ENCODE results near the gene CPPED1.

The CPPED1 gene

DNA sequence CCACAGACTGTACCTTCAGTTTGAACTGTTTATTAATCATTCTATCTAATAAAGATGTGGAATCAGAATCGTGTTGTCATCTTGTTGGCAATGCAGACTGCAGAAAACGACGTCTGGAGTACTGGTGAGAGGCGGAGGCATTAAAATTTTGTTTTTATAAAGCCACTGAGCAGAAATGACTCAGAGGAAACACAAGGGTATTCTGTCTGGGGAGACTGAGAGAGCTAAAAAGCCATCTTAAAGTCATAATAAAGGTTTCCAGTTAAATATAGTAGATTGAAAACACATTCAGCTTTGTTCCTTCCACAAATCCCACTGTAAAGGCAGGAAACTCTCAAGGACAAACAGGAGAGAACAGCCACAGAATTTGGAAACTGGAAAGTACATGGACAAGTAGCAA, 74.2 kb downstream of the CPPED1 start:
- DNase-seq: no peak

DNA sequence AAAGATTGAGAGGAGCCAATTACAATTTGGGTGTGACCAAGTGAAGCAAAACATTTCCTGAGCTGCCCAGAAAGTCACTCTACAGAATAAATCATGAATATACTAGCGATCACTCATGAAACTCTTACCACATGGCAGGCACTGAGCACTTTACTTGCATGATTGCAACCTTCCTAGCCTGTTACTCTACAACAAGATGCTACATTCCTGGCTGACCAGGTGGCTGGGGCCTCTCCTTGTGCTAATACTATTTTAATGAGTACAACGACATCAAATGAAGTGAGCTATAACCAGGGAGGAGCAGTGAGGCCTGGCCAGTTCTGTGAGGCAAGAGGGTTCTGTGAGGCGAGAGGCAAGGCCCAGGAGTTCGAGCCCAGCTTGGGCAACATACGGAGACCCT, 75.2 kb downstream of the CPPED1 start:
- no peak for DNase-seq

DNA sequence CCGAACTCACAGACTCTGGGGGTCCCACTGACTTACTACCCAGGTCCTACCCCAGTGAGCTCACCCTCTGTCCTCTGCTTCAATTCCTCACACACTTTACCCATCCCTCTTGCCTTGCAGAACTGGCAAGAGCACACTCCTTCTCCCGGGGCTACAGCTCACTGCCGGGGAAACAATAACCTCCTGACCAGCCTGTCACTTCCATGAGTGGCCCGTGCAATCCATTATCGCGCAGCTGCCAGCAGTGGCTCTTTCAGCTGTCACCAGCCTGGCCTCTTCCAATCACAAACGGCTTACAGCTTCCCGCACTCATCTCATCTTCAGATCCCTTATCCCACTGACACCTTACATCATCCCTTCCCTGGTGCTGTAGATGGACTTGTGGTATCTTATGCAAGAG, 79.5 kb downstream of the CPPED1 start:
- DNase-seq: no peak

DNA sequence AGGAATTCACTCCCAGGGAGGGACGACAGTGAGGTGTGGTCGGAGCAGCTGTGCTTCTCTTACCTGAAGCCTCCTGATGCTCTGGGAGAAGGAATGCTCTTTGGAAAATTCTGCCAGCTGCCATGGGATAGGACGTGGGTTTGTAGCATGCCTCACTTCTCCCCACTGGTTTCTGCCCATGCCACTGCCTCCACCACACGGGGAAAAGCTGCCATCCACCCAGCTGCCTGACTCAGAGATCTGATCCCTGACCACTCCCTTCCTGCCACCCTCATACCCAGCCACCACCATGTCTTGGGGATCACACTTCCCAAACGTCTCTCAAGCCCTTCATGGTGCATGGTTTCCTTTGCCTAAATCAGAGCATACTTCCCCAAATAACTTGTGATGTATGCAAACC, 80.0 kb downstream of the CPPED1 start:
- no peak for DNase-seq

DNA sequence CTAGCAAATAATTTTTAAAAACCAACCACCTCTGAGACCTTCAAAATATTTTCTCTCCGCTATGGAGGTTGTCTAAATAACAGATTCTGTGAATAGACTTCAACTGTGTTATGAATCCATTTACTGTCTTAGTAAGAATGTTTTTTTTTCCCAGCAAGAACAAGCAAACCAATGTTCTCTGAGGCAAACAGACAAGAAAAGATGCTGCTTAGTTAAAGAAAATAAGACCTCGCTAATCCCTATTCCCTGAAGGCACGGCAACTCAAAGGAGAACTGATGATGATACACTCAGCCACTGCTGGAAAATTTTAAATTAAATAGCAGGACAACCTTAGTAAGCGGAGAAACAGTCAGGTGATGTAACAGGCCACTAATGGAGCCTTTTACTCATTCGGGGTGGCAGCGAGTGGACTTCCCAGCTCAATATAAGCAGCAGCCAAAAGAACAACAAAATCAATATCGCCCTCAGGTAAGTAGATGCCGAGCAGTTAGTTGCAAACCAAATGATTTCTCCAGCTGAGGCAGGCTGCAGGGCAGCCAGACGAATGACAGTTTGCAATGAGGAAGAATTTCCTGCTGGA, 81.8 kb downstream of the CPPED1 start:
- peak; percentile 4 for DNase-seq

DNA sequence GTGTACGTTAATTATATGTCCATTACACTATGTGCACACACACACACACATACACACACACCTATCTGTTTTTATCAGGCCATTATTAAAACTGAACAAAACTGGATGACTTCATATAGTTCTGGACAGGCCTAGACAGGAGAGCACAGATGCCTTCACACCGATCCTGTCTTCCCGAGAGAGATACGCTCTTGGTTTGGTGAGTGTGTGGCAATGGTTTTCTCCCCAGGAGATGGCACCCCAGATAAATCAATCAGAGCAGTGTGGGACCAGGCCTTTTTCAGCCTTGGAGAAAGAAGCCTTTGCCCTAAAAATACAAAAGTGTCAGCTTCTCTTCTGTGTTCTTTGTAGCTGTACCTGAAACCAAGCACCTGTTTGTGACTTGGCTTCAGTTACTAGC, 83.7 kb downstream of the CPPED1 start:
- DNase-seq: no peak

DNA sequence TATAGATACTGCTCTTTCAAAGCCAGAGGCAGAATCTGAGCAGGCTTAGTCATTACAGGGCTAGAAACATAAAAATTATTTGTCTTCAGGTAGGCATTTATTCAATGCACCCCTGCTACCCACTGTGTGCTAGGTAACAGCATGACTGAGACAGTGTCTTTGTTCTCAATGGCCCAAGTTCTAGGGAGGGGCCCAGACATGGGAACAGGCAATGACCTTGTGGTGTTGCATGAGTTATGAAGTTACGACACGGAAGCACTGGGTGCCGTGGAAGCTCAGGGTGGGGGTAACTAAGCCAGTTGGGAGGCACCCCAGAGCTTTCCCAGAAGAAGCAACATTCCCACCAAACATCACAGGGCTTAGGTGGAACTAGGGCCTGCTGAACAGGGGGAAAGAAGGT, 87.0 kb downstream of the CPPED1 start:
- DNase-seq: no peak

DNA sequence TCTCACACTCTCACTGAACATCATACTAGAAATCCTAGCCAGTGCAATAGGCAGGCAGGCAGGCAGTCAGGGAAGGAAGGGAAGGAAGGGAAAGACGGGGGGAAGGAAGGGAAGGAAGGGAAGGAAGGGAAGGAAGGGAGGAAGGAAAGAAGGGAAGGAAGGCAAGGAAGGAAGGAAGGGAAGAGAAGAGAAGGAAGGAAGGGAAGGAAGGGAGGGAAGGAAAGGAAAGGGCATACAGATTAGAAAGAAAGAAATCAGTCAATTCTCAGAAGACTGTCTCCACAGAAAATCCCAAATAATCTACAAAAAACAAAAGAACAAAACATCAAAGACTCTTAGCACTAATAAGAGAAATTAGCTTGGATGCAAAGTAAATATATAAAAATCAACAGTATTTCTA, 93.9 kb downstream of the CPPED1 start:
- DNase-seq: no peak

DNA sequence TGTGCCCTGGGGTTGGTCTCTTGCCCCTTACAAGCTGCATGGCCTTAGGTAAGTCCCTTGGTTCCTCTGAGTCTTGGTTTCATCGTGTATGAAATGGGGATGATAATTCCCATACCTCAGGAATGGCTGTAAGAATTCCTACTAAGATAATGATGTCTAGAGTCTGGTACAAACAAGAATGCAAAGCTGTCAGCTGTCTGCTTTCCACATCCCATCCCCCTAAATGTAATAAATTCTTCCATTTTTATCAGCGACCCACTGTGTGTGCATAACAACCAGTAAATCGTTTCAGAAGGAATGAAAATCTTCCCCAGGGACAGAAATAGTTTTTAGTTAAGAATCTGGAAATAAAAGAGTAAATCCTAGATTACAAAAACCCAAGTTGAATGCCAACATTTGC, 95.4 kb downstream of the CPPED1 start:
- DNase-seq: no peak

DNA sequence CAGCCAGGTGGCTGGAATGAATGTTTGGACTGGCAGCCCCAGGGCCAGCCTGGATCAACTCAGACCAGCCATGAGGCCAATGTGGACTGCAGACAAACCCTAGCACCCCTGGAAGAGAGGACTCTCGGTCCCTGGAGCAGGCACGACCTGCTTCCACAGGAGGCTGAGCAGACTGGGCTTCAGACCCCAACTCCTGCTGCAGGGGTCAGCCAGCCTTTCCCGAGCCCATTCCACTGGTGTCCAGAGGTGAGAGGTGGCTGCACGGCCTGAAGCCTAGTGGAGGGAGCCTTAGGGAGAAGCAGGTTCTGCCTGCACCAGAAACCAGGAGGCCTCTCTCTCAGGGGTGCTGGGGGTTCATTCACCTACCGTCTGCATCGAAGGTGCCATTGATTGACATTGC, 97.1 kb downstream of the CPPED1 start:
- no peak for DNase-seq

DNA sequence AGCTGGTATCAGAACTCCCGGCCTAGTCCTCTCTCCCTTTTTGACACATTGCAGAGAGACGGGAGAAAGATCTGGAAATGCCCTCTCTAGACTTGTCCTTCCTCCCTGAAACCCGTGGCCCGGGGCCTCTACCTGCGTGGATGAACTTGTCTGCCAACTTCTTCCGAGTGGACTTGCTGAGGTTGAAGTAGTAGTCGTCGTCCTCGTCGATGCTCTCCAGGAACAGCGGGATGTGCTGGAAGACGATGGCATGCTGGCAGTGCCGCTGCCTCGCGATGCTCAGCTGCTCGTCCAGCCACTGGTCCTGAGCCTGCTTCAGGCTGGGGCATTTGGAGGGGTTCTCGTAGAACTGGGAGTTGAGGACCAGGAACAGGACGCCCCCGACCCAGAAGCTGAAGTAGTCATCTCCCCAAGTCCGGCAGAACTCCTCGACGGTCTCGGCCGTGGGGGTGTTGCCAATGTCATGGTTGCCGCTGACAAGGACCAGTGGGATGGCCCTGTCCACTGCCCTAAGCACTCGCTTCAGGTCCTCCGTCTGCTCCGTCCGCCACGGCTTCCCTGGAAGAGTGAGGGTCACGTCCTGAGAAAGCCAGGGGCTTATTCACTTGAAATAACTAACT, 99.1 kb downstream of the CPPED1 start:
- DNase-seq: no peak

DNA sequence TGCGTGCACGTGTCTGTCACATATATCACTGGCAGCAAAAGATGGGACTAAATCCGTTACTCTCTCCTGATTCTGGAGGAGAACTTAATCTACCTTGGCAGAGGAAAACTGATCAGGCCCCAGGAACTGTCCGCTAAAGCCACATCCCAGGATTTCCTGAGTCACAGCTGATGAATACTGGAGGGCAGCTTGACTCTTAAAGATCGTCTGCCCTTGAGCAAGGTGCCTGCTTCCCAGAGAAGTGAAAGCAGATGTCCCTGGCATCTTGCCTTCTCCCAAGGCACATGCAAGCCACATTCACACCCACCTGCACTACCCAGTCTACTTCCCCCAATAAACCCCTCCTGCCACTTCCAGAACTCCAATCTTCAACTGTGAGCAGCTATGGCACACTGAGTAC, 99.8 kb downstream of the CPPED1 start:
- DNase-seq: no peak

DNA sequence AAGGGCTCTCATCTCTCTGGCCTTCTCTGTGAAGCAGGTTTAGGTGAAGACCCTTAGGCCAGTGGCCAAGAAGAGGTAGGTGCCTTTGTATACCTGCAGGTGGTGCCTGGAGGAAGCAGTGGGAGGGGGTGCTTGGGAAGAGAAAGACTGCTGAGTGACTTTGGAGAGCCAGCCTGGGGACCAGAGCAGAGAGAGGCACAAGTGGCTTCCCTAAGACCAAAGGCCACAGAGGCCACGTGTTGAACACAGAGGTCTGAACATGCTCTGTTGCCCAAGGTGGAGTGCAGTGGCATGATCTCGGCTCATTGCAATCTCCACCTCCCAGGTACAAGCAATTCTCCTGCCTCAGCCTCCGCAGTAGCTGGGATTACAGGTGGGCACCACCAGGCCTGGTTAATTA, 103.5 kb downstream of the CPPED1 start:
- DNase-seq: no peak

DNA sequence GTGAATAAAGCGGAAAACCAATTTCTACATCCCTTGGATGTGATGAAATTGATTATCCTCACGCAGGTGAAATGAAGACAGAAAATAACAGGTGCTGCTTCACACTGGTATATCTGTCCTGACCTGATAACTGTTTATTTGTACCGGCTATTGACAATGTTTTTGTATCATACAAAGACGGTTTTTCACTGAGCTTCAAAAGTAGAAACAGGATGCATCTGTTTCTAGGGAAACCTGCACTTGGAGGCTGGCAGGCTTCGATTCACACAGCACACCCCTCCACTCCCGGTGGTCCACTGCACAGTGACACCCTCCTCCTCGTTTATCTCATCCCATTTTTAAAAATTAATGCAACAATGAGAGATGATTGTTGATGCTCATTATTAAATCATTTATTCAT, 104.5 kb downstream of the CPPED1 start:
- no peak for DNase-seq

DNA sequence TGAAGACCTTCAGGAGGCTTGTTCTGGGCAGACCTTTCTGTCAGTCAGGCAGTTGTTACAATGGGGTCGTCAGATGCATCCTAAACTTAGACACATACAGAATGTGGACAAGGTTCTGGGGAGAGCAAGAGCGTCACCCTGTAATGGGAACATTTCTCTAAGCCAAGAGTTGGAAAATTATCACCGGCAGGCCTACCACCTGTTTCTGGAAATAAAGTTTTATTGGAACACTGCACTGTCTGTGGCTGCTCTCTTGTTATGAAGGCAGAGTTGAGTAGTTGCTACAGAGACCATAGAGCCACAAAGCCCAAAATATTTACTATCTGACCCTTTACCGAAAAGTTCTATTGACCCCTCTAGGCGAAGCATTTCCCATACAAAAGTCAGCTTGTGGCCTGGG, 106.2 kb downstream of the CPPED1 start:
- no peak for DNase-seq

DNA sequence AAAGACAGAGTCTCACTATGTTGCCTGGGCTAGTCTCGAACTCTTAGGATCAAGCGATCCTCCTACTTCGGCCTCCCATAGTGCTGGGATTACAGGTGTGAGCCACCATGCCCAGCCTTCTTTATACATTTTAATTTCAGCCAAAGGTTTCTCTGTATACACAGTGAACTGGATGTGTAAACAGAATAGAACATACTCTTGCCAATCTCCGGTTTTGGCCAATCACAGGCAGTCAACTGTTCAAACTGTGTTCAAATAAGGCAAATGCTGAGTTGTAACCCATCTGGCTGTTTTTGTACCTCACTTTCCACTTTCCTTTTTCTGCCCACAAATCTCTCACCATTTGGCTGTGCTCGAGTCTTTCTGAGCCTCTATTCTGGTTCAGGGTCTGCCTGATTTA, 108.2 kb downstream of the CPPED1 start:
- no peak for DNase-seq

DNA sequence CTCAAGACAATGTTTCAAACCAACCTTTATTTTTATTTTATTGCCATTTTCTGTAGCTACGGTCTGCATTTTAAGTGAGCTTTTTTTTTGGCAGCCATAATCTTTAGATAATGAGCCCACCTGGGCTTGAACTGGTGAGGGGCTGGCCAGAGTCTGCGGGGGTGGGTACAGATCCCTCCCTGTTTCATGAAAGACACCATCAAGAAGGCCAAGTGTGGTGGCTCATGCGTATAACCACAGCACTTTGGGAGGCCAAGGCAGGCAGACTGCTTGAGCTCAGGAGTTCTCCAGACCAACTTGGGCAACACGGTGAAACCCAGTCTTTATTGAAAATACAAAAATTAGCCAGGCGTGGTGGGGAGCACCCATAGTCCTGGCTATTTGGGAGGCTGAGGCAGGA, 113.7 kb downstream of the CPPED1 start:
- no peak for DNase-seq

DNA sequence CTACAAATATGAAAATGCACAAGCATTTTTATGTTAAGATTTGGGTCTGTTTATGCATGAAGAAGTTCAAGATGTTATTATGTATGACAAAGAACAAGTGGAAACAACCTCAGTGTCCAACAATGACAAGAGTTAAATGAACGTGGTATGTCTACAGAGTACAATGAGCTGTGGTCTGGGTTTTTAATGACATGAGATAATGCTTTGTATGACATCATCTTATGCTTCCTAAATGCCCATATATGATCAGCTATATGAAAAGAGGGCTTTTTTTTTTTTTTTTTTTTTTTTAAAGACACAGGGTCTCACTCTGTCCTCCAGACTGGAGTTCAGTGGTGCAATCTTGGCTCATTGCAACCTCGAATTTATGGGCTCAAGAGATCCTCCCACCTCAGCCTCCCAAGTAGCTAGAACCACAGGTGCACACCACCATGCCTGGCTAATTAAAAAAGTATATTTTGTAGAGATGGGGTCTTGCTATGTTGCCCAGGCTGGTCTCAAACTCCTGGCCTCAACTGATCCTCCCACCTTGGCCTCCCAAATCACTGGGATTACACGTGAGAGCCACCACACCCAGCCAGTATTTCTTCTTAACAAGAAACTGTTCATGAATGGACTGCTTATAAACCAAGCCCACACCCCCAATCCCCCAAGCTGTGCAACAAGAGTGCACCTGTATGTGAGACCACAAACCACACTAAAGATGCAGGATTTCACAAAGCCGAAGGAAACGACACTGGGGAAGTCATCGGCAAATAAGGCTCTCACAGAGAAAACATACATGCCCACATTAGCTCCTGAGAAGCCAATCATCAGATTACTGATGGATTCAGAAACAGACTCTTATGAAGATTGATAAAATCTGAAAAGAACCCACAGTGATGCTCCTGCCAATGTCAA, 114.5 kb downstream of the CPPED1 start:
- DNase-seq: no peak

DNA sequence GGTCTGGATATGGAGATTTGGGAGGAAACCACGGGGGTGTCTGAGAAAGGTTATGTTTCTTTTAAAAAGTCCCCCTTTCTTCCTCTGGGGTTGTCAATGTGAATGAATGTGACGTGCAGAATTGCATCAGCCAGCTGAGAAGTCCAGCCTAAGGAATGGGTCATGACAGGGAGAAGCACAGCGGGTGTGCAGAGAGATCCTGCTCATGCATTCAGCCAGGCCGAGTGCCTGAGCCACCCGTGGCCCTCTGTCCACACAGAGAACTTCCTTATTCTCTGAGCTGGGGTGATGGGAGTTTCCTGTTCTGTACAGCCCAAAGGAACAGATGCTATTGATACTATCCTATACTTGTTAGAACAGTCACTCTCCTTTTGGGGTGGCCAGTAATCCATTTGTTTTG, 117.9 kb downstream of the CPPED1 start:
- no peak for DNase-seq

DNA sequence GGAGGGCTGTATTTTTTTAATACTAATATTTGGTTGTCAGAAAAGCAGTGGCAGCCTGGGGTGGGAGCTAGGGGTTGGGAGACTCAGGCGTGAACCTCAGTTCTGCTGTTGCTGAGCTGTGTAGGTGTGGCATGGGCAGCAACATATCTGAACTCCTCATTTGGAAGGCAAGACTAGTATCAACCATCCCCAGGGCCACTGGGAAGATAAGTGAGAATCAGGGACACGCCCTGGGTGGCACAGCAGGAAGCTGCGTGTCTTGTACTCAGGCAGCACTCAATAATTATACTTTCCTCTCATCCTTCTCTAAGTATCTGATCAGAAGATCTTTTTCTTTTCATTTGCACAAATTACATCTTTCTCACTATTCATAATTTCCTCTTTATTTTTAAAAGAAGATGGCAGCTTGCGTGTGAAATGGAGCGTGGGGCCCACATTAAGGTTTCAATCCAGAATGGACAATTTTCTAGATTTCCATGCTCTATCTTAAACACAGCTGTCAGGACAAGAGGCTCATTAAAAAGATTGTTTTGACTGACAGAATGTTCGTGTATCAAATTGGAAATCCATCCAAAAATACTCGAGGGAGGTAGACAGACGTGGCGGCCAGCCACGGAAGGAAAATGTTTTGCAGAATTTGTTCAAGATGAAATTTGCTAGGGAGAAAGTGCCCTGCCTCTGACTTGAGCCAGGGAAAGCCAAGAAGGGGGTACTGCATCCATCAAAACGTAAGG, 121.1 kb downstream of the CPPED1 start:
- DNase-seq: peak; percentile 14

DNA sequence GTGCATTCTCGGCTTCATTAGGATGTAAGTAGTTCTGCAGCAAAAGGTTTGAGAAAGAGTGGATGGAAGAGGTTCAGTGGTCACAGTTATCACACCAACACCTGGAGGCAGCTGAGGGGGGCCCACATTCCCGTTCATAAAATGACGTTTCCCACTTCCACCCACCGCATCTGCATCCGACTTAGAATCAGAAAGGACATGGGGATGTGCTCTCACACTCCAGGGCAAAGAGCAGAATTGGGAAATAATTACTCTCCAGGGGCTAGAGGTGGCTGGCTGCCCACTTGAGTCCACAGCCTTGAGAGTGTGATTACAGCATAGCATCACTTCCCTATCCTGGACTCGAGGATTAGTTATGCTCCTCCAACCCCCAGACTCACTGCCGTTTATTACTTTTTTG, 122.0 kb downstream of the CPPED1 start:
- no peak for DNase-seq

DNA sequence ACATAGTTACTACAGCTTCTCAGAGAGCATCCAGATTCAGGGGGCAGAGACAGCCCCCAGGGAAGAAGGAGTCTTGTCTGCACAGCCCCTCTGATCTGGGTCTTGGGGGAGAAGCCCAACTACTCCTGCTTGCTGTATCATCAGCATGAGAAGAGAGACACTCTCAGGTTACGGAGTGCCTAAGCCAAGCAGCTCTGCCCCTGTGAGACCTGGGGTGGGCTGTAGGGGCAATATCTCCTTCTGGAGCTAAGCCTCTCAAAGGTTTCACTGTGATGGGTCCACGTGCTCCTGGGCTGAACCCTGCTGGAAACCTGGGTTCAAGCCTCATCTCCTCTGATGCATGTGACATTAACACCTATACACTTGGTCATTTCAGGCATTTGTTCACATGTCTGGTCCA, 123.2 kb downstream of the CPPED1 start:
- DNase-seq: no peak

DNA sequence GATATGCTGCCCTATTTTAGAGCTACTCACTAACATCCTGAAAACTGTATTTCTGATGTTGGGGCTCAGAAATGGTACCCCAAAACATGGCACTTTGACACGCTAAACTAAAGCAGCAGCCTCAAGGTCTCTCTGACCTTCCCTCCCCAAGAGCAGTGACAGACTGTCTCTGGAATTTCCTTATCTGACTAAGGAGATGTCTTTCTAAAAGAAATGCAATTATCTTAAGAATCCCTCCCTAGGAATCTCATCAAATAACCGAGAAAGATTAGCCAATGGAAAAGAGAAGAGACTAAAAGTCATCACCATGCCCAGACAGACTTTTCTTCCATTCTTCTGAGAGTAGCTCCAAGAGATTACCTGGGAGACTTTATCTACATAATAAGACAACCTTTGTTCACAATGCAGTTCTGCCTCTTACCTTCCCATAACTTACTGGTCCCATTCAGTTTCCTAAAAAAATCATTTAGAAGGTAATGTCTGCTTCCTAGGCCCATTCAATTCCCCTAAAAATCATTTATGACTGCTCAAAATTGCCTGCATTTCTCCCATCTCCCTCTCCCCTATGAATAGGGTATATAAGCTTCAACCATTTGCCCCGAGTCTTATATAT, 123.9 kb downstream of the CPPED1 start:
- DNase-seq: no peak
